KBM-7 (cell line): ENCODE results near the gene PIK3R5.
"Not testable (repeated sequence)": the region's sequence is repeated elsewhere in the genome, so short reads cannot be mapped to it uniquely, and the experiment has no call there.

ENCODE experiments used
- DNase-seq: peaks from one replicate; pipeline ENCODE4 v3.0.0-alpha.2; 2015
- in situ Hi-C: fragments of 300-500 bp; cut with MboI; formaldehyde crosslinking; loops from 2 replicates; pipeline ENCODE4 v1.14.3; 2020; ENCODE audit warnings: low sequenced_read_pairs, low pct_unique_long_range_greater_than_20kb, mixed read lengths

The PIK3R5 gene

DNA sequence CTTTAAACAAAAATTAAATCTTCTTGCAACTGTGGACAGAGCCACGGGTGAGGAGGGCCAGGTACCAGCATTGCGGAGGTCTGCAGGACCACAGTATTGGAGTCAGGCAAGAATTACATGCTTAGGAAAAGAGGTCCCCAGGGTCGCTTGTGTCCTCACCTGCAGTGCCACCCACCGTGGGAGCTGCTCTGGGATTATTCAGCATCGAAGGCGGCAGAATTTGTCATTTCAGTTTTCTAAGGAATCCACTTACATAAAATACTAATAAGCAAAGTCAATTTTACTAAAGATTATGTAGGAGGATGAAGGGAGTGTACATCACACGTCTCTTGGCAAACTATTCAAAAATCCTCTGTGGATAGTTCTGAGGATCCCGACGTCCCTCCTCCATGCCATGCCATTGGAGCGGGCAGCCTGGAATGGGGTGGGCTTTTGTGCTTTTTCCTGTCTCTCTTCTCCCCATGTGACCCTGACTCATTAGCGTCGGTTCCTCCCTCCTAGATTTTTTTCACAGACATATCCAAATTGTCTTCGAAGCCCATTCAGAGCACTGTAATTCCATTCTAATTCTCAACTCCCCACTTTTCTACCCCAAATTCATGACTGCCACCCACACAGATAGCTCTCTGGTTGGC lies 95.0 kb downstream of the PIK3R5 start:
- in situ Hi-C loops: no loop called here
- DNase-seq: no peak

DNA sequence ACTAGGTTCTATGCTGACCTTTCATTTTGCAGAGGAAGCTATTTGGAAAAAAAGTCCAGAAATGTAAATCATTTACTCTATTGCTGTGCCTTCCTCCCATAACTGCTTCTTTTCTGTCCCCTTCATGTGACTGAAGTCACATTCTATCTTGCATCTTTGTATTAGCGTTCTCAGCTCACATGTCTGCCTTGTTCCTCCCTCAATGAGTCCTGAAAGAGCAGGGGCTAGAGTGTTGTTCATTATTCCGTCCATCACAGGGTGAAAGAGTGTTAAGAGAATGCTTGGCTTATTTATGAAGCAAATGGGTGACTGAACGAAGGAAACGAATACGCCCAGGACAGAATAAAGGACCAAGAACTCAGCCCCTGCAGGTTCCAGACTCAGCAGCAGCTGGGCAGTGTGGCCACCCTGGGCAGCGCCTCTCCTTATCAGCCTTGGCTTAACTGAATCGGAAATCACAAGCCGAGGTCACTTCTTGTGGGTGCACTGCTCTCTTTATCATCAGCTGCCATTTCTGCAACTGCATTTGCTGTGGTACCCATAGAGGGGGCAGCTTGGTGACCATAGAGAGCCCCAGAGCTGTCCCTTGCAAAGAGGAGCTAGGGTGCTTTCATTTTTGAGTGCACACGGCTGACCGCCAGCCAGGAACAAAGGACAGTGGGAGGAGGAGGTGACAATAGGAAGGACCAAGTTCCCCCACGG lies 96.2 kb downstream of the PIK3R5 start:
- in situ Hi-C loops: no loop called here
- DNase-seq: no peak

DNA sequence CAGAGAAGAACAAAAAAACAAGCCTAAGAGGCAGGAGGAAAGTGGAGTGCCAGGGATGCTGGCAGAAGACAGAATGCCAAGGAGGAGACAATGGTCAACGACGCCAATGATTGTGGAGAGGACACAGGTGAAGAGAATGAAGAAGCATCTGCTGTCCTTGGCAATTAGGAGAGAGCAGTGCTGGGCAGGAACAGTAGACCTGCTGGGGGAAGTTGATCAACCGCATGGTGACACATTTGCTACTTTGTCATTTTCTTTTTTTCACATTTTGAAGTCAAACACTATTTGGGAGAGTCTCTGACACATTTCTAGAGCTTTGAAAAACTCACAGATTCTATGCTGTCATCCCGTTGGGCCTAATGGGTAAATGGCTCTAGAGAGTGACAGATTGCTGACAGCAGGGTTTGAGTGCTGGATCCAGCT lies 97.0 kb downstream of the PIK3R5 start:
- DNase-seq: no peak
- in situ Hi-C loops: no loop called here

DNA sequence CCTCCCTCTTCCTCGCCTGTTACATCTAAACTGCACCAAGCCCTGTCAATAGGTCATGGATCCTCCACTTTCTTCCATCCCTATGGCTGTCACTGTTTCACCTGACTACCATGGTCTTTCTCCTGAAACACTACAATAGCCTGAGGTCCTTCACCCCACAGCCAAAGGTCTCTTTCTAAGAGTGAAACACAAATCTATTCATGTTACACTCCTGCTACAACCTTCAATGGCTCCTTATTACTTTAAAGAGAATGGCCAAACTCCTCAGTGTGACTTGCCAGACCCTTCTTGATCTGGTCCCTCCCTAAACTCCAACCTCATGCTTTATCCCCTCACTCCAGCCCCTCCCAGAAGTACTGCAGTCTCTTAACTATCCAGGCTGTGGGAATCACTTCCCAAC lies 97.4 kb downstream of the PIK3R5 start:
- in situ Hi-C loops: no loop called here
- DNase-seq: no peak

DNA sequence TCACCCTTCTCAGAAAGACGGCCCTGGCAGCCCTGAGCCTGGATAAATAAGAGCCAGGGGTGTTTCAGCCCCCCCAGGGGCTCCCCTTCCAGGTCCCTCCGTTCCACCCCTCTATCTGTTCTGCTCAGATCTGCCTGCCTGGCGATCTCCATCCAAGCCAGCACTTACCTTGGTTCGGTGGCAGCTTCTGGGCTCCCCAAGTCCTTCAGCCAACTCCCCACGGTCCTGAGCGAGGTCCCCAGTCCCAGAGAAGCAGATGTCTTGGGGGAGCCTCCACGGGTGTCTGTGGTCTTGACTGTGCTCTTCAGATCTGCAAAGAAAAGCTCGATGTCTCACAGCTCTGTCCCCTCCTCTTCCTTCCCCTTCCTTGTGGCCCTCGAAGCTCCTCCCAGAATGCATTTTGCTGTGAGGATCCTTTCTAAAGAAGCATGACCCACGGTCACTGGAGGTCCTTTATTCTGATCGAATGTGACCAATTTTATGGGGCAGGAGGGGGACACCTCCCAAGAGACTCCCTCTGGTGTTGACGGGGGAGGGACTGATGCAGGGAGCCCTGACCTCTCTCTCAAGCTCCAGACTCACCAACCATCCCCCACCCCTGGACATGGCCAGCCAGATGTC lies 98.0 kb downstream of the PIK3R5 start, which contains the start of gene PIK3R6:
Gene PIK3R6 (minus strand): TSS at position 314 of the 621 bp plus-strand sequence. CDS start 17,880 bp downstream, outside the sequence.
- DNase-seq: peak; percentile 48
- in situ Hi-C loops: no loop called here

DNA sequence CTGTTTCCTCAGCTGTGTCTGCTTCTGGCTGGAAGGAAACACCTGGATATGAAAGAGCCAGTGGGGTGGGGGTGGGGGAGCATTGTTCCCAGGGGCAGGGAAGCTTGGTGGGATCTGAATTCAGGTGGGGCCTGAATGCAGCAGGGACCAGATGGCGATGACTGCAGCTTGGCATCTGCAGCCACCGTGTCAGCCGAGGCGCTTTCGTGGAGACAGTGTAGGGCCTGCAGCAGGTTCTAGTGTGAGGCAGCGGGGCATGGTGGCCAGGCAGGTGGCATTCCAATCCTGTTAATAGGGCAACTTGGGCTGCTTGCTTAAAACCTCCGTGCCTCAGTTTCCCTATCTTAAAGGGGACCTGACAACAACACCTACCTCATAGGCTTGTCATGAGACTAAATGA lies 99.7 kb downstream of the PIK3R5 start:
- in situ Hi-C loops: no loop called here
- no peak for DNase-seq

DNA sequence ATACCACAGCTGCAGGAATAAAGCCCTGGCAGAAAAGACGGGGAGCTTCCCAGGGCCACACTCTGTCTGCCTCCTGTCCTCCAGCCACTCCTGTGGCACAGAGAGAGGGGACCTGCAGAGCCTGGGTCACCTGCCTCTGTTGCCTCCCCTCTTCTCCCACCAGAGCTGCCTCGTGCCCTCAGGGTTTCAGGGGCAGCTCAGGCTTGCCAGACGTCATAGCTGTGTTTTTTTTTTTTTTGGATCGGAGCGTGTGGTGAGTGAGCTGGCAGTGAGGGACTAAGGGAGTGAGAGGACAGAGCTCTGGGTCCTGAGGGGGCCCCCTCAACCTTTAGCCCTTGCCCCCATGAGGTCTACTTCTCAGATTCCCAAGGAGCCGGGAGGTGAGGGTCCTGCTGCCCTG lies 100.1 kb downstream of the PIK3R5 start:
- no peak for DNase-seq
- in situ Hi-C loops: no loop called here

DNA sequence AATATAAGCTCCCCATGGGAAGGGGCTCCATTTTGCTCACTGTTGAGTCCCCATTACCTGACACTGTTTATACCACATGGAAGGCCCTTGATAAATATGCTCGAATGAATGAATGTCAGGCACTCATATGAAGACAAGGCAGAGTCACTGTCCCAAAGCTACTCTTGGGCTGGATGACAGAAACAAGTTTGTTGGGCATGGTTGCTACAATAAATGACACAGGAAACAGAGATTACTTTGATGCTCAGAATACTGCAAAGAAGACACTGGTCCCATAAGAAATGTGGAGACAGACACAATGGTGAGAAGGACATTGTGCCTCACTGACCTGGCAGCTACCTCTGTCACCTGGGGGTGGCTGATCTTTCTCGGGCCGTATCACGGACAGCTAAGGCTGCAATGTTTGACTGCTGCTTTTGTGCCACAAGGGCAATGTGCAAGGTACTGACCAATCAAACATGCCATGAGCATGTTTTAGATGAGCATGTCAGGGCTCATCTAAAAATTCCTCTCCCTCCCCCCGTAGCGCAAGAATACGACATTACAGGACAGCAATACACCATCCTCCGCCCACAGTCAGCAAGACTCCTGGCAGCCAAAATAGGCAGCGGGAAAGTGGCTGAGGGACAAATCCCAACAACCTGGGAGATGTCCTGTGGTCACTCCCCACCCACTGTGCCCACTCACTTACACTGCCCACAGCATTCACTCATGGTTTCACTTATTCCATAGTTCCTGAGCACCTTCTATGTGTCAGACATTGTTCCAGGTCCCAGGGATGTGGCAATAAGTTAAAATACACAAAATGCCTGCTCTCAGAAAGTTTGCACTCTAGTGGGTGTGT lies 103.1 kb downstream of the PIK3R5 start:
- DNase-seq: no peak
- in situ Hi-C loops: no loop called here

DNA sequence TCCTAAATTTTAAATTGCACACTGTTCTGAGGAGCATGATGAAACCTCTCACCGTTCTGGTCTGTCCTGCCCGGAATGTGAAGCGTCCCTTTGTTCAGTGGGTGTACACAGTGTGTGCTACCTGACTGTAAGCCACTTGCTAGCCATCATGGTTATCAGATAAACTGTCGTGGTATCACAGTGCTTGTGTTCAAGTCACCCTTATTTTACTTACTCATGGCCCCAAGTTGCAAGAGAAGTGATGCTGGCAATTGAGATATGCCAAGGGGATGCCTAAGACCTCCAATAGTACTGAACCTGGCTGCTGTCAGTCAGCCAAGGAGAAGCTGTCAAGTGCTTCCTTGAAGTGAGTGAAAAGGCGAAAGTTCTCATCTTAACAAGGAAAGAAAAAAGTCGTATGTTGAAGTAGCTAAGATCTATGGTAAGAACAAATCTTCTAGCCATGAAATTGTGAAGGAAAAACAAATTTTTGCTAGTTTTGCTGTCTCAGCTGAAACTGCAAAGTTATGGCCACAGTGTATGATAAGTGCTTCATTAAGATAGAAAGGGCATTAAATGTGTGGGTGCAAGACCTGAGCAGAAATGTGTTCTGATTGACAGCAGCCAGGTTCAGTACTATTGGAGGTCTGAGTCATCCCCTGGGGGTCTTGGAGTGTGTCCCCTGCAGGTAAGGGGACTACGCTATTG lies 103.9 kb downstream of the PIK3R5 start:
- no peak for DNase-seq
- in situ Hi-C loops: no loop called here

DNA sequence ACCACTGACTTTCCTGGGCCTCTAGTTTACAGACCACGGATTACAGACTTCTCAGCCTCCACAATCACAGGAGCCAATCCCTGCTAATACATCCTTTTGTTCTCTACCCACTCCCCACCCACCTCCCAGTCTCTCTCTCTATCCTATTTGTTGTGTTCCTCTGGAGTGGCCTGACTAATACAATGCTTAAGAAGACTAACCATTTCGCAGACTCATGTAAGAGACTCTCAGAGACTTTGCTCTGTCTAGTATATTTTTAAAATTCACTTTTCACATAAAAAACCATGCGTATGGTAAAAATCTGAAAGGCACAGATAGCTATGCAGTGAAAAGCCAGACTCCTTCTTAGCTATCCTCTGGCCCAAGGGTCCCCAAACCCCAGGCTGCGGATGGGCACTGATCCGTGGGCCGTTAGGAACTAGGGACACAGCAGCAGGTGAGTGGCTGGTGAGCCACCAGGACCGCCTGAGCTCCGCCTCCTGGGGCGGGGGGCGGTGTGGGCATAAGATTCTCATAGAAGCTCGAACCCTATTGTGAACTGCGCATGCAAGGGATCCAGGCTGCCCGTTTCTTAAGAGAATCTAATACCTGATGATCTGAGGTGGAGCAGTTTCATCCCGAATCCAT lies 105.6 kb downstream of the PIK3R5 start:
- no peak for DNase-seq
- in situ Hi-C loops: no loop called here

DNA sequence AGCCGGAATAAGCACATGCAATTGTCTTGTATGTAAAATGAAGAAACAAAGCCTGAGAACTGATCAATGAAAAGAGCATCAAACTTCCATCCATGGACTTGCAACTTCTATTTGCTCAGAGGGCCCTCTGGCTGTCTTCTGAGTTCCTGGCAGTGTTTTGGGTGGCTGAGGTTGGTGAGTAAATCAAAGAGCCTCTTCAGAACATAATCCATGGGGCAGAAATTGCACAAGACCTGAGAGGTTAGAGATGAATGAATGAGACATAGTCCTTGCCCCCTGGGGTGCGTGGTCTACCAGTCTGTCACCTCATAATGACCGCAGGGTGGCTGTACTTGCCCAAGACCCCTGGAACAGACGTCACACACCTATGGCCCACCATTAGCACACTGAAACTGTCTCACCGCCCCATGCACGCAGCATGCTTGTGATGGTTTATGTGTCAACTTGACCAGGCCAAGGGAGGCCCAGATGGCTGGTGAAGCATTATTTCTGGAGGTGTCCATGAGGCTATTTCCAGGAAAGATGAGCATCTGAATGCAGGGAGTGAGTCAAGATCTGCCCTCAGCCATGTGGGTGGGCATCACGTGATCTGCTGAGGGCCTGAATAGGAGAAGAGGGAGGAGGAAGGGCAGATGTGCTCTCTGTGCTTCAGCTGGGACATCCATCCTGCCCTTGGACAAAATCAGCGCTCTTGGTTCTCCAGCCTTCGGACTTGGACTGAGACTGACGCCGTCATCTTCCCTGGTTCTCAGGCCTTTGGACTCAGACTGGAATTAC lies 106.3 kb downstream of the PIK3R5 start:
- in situ Hi-C loops: no loop called here
- peak; percentile 46 for DNase-seq

DNA sequence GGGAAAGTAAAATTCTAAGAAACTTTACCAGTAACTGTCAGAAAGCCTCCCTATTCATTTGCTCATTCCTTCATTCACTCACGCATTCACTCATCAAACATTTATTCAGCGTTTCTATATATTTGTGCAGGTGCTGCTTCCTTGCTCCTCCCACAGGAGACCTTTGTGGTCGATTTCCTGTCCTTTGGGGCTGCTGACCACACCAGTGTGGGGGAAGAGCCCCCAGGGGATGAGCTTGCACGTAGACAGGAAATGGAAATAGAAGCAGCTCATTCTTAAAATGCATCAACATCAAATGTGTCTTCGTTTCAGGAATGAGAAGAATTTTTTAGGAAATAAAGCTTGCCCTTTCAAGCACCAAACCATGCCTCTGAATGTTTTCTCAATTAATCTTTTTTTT lies 107.6 kb downstream of the PIK3R5 start:
- DNase-seq: peak; percentile 80
- in situ Hi-C loops: no loop called here

DNA sequence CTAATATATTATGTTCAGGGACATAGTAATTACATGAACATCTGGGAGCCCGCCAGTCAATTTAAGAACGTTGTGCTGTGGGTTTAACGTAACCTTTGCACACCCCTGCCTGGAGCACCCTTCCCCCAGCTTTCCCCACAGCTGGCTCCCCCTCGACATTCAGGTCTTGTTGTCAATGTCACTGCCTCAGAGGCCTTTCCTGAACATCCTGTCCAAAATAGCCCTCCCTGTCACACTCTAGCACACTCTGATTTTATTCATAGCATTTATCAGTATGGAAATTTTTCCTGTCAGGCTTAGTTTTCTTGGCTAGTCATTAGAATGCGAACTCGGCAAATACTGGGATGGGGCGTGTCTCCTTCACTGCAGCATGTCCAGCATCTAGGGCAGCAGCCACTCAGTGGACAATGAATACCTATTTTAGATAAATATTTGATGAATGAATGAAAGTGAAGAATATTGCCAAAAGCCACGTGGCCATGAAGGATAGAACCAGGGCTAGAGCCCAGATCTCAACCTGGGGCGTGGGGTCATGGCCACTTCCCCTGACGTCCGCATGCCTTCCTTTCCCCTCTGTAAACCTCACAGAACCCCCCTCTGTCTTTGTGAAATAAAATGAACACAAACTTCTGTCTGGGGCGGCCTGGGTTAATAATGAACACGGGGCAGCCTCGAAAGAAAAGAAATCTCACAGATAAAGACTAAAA lies 108.5 kb downstream of the PIK3R5 start:
- in situ Hi-C loops: no loop called here
- DNase-seq: no peak

DNA sequence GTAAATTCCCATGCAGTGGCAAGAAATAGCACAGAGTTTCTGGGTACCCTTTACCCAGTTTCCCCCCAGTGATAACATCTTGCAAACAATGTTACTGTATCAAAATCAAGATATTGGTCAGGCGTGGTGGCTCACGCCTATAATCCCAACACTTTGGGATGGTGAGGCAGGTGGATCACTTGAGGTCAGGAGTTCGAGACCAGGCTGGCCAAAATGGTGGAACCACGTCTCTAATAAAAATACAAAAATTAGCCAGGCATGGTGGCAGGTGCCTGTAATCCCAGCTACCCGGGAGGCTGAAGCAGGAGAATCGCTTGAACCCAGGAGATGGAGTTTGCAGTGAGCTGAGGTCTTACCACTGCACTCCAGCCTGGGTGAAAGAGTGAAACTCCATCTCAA lies 109.3 kb downstream of the PIK3R5 start:
- in situ Hi-C loops, DNase-seq: not testable (repeated sequence)

DNA sequence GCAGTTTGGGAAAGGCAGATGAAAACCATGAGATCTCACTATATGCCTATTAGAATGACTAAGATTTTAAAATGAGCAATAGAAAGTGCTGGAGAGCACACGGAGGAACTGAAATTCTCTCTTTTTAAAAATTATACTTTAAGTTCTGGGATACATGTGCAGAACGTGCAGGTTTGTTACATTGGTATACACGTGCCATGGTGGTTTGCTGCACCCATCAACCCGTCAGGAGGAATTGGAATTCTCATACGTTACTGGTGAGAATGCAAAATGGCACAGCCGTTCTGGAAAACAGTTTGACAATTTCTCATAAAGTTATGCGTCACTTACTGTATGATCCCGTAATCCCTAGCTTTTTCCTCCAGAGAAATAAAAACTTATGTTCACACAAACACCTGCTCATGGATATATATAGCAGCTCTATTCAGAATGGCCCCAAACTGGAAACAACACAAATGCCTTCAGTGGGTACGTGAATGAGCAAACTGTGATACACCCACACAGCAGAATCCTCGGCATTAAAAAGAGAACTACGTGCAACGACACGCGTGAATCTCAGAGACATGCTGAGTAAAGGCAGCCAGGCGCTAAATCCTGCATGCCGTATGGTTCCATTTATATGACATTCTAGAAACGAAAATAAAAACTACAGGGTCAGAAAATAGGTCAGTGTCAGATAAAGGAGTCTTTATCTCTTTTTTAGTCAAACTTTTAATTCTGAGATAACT lies 109.9 kb downstream of the PIK3R5 start:
- in situ Hi-C loops: no loop called here
- no peak for DNase-seq

DNA sequence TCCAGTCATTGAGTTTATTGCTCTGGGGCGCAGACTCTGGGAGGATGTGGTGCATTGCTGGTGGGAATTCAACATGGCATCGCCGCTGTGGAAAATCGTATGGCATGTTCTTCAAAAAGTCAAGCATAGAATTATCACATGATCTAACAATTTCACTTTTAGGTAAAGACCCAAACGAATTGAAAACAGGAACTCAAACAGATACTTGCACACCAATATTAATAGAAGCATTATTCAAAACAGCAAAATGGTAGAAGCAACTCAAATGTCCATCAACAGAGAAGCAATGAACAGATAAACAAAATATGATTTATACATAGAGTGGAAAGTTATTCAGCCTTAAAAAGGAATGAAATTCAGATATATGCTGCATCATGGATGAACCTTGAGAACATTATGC lies 113.9 kb downstream of the PIK3R5 start:
- in situ Hi-C loops: no loop called here

More for the DNA sequence above, 113.9 kb downstream of the PIK3R5 start:
- no peak for DNase-seq
